H9 (cell line): ENCODE data around the gene SLC34A1. TPM values are rescaled to one million over a fixed set of nuclear protein-coding genes. Genes with fewer than 3 reads are reported as not detected.

Experiments used
- DNase-seq: peaks from one replicate; pipeline ENCODE4 v3.0.0-alpha.2; 2017
- H2AFZ ChIP-seq: one replicate; pipeline ENCODE4 v1.6.1; 2013; ENCODE audit warnings: mild to moderate bottlenecking, low read length, control low read depth, moderate library complexity
- H2AK5ac ChIP-seq: 2 replicates; pipeline ENCODE4 v1.6.1; 2013; ENCODE audit warnings: low read length, control low read depth, mixed read lengths; ENCODE audit not compliant: insufficient read length
- H2BK120ac ChIP-seq: one replicate; pipeline ENCODE4 v1.6.1; 2013; ENCODE audit warnings: low read depth, mild to moderate bottlenecking, low read length, control low read depth, inconsistent platforms; ENCODE audit not compliant: poor library complexity, severe bottlenecking
- H2BK12ac ChIP-seq: 2 replicates; pipeline ENCODE4 v1.6.1; 2013; ENCODE audit warnings: low read length, control low read depth, mixed read lengths, low read depth; ENCODE audit not compliant: insufficient read length
- H2BK15ac ChIP-seq: 2 replicates; pipeline ENCODE4 v1.6.1; 2013; ENCODE audit warnings: low read depth, low read length, control low read depth
- H2BK20ac ChIP-seq: one replicate; pipeline ENCODE4 v1.6.1; 2013; ENCODE audit warnings: low read depth, mild to moderate bottlenecking, low read length, control low read depth, inconsistent platforms; ENCODE audit not compliant: poor library complexity, severe bottlenecking
- H2BK5ac ChIP-seq: 2 replicates; pipeline ENCODE4 v1.6.1; 2013; ENCODE audit warnings: low read length, control low read depth, mixed read lengths; ENCODE audit not compliant: insufficient read length
- H3K14ac ChIP-seq: 2 replicates; pipeline ENCODE4 v1.6.1; 2013; ENCODE audit warnings: low read length, control low read depth; ENCODE audit not compliant: insufficient read depth
- H3K18ac ChIP-seq: 2 replicates; pipeline ENCODE4 v1.6.1; 2013; ENCODE audit warnings: low read depth, mild to moderate bottlenecking, mixed read lengths, low read length, control low read depth; ENCODE audit not compliant: insufficient read length
- H3K23ac ChIP-seq: 2 replicates; pipeline ENCODE4 v1.6.1; 2013; ENCODE audit warnings: low read length, control low read depth, mixed read lengths, low read depth; ENCODE audit not compliant: insufficient read length
- H3K23me2 ChIP-seq: 2 replicates; pipeline ENCODE4 v1.6.1; 2013; ENCODE audit warnings: low read depth, mild to moderate bottlenecking, mixed read lengths, low read length, control low read depth; ENCODE audit not compliant: insufficient read length, poor library complexity, severe bottlenecking
- H3K27ac ChIP-seq: 2 replicates; pipeline ENCODE4 v1.5.1; 2013; ENCODE audit warnings: low read length, control low read depth, mixed read lengths, low read depth; ENCODE audit not compliant: insufficient read length
- H3K27me3 ChIP-seq: 2 replicates; pipeline ENCODE4 v1.6.1; 2013; ENCODE audit warnings: low read length, control low read depth, inconsistent platforms; ENCODE audit not compliant: insufficient read depth
- H3K4ac ChIP-seq: 2 replicates; pipeline ENCODE4 v1.6.1; 2013; ENCODE audit warnings: low read depth, mild to moderate bottlenecking, control low read depth, inconsistent platforms, low read length, moderate library complexity
- H3K4me1 ChIP-seq: 2 replicates; pipeline ENCODE4 v1.6.1; 2013; ENCODE audit warnings: low read length, control low read depth, inconsistent platforms; ENCODE audit not compliant: insufficient read depth
- H3K4me2 ChIP-seq: 2 replicates; pipeline ENCODE4 v1.6.1; 2013; ENCODE audit warnings: low read length, control low read depth, mixed read lengths; ENCODE audit not compliant: insufficient read length, insufficient read depth
- H3K56ac ChIP-seq: 2 replicates; pipeline ENCODE4 v1.6.1; 2013; ENCODE audit warnings: low read depth, mild to moderate bottlenecking, mixed read lengths, low read length, control low read depth; ENCODE audit not compliant: insufficient read length
- H3K79me1 ChIP-seq: 2 replicates; pipeline ENCODE4 v1.6.1; 2013; ENCODE audit warnings: low read depth, mild to moderate bottlenecking, moderate library complexity, low read length, control low read depth, inconsistent platforms; ENCODE audit not compliant: insufficient read depth, poor library complexity, severe bottlenecking
- H3K79me2 ChIP-seq: 2 replicates; pipeline ENCODE4 v1.6.1; 2013; ENCODE audit warnings: low read length, control low read depth, inconsistent platforms; ENCODE audit not compliant: insufficient read depth
- H3K9ac ChIP-seq: 2 replicates; pipeline ENCODE4 v1.6.1; 2013; ENCODE audit warnings: low read length, control low read depth, mixed read lengths; ENCODE audit not compliant: insufficient read length; ENCODE audit errors: extremely low read depth
- H3K9me3 ChIP-seq: one replicate; pipeline ENCODE4 v1.6.1; 2013; ENCODE audit warnings: low read depth, low read length, inconsistent platforms; ENCODE audit not compliant: control insufficient read depth
- H3T11ph ChIP-seq: one replicate; pipeline ENCODE4 v1.6.1; 2013; ENCODE audit warnings: mild to moderate bottlenecking, low read length, control low read depth, inconsistent platforms
- H4K20me1 ChIP-seq: one replicate; pipeline ENCODE4 v1.6.1; 2013; ENCODE audit not compliant: control insufficient read depth, insufficient read length, insufficient read depth
- H4K5ac ChIP-seq: 2 replicates; pipeline ENCODE4 v1.6.1; 2013; ENCODE audit warnings: low read depth, mild to moderate bottlenecking, mixed read lengths, low read length, control low read depth; ENCODE audit not compliant: insufficient read length
- H4K8ac ChIP-seq: replicated peaks from 2 replicates; pipeline ENCODE4 v1.6.1; 2013; ENCODE audit warnings: low read length, control low read depth, mixed read lengths, low read depth; ENCODE audit not compliant: insufficient read length
- H4K91ac ChIP-seq: 2 replicates; pipeline ENCODE4 v1.6.1; 2013; ENCODE audit warnings: low read depth, mild to moderate bottlenecking, moderate library complexity, mixed read lengths, low read length, control low read depth; ENCODE audit not compliant: insufficient read length
- H3K27ac Mint-ChIP-seq, 3 experiments: 2 replicates in 2 of 3; 3 replicates in 1 of 3; pipeline ENCODE4 v1.8.0; 2020 to 2021; ENCODE audit warnings: mixed read lengths in 3 of 3, mild to moderate bottlenecking in 1 of 3, moderate library complexity in 1 of 3
- H3K27me3 Mint-ChIP-seq: 2 replicates; pipeline ENCODE4 v1.8.0; 2021; ENCODE audit warnings: low read depth, mild to moderate bottlenecking, moderate library complexity, mixed read lengths
- H3K36me3 Mint-ChIP-seq, 3 experiments: 2 replicates in 2 of 3; 3 replicates in 1 of 3; pipeline ENCODE4 v1.8.0; 2020 to 2021; ENCODE audit warnings: low read depth in 3 of 3, mixed read lengths in 3 of 3; ENCODE audit not compliant: insufficient read depth in 1 of 3
- H3K4me1 Mint-ChIP-seq, 2 experiments: 2 replicates each; pipeline ENCODE4 v1.8.0; 2020; ENCODE audit warnings: mixed read lengths in 2 of 2
- H3K4me3 Mint-ChIP-seq, 2 experiments: 2 replicates in 1 of 2; 3 replicates in 1 of 2; pipeline ENCODE4 v1.8.0; 2020 to 2021; ENCODE audit warnings: mild to moderate bottlenecking in 2 of 2, mixed read lengths in 2 of 2, moderate library complexity in 1 of 2
- H3K9me3 Mint-ChIP-seq, 2 experiments: 2 replicates in 1 of 2; 3 replicates in 1 of 2; pipeline ENCODE4 v1.8.0; 2020; ENCODE audit warnings: mild to moderate bottlenecking in 2 of 2, mixed read lengths in 2 of 2, moderate library complexity in 1 of 2
- WGBS: extraction: QIAGEN DNeasy Blood & Tissue Kit; methylation state at CpG from one replicate; pipeline ENCODE4 v1.1.7; 2013; ENCODE audit warnings: missing lambda C conversion rate, low lambda C conversion rate, mixed read lengths; ENCODE audit not compliant: insufficient read length; ENCODE audit errors: extremely low coverage; 5-methylcytosine and 5-hydroxymethylcytosine counted together
- total RNA-seq: library from RNA; stranded (reverse); gene quantifications from 2 replicates; pipeline ENCODE4 v1.2.1, GENCODE V29; 2021
- TF ChIP-seq, protein P1 (sequence below): fragments of 200-600 bp; sonication (generic); conservative IDR thresholded peaks from 3 replicates; pipeline ENCODE4 v1.8.0; 2021; ENCODE audit warnings: antibody characterized with exemption, mild to moderate bottlenecking

SLC34A1 gene
- total RNA-seq, 1 experiment from 2014 or later = not detected

DNA sequence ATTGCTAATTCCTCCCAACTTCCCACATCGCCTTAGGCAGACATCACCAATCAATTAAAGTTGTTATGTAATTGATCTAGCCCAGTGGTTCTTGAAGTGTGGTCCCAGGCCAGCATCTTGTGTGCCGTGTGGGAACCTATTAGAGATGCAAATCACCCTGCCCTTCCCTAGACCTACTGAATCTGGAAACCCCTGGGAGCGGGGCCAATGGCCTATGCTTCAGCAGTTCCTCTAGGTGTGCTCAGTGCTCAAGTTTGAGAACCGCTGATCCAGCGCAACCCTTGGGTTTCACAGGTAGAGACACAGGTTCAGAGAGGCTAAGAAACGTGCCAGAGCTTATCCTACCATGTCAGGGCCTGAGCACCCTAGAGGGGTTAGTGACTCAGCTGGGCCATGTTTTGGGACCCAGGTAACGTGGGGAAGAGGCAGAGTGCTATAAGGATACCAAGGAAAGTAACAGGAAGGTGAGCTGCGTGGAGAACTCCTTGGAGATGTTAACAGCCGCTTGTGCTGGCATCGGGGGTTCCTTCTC lies 4.4 kb downstream of the SLC34A1 start:
- H2BK15ac ChIP-seq = no peak overlapping the region
- H3K56ac ChIP-seq = no peak overlapping the region
- H3K14ac ChIP-seq = no peak overlapping the region
- H3K4me1 ChIP-seq = no peaks in the 10 kb centered on the region
- no peaks in the 10 kb centered on the region for H3K23me2 ChIP-seq
- no peak overlapping the region for H3K27ac ChIP-seq
- no peak overlapping the region for H2BK120ac ChIP-seq
- no peak overlapping the region for H2BK20ac ChIP-seq
- WGBS = no CpG with 5 or more reads among the region's 10 CpGs
- no peaks in the 10 kb centered on the region for H3K36me3 Mint-ChIP-seq
- no peak overlapping the region for H2AK5ac ChIP-seq
- H3K79me1 ChIP-seq = no peaks in the 10 kb centered on the region
- H4K91ac ChIP-seq = no peak overlapping the region
- no peak for DNase-seq
- H2BK5ac ChIP-seq = no peak overlapping the region
- no peak overlapping the region for H3K4me2 ChIP-seq
- H3K27me3 Mint-ChIP-seq = peaks cover 68% of the 10 kb centered on the region
- H3K18ac ChIP-seq = no peak overlapping the region
- no peak overlapping the region for H4K8ac ChIP-seq
- TF ChIP-seq, protein P1, sequence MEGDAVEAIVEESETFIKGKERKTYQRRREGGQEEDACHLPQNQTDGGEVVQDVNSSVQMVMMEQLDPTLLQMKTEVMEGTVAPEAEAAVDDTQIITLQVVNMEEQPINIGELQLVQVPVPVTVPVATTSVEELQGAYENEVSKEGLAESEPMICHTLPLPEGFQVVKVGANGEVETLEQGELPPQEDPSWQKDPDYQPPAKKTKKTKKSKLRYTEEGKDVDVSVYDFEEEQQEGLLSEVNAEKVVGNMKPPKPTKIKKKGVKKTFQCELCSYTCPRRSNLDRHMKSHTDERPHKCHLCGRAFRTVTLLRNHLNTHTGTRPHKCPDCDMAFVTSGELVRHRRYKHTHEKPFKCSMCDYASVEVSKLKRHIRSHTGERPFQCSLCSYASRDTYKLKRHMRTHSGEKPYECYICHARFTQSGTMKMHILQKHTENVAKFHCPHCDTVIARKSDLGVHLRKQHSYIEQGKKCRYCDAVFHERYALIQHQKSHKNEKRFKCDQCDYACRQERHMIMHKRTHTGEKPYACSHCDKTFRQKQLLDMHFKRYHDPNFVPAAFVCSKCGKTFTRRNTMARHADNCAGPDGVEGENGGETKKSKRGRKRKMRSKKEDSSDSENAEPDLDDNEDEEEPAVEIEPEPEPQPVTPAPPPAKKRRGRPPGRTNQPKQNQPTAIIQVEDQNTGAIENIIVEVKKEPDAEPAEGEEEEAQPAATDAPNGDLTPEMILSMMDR = no peak
- no peaks in the 10 kb centered on the region; the same call in 1 of the 2 replicates for H3K27me3 ChIP-seq
- H3K9me3 Mint-ChIP-seq = no peaks in the 10 kb centered on the region
- H3K23ac ChIP-seq = no peak overlapping the region
- H3K79me2 ChIP-seq = no peaks in the 10 kb centered on the region
- no peak overlapping the region for H4K5ac ChIP-seq
- no peak overlapping the region for H3K9ac ChIP-seq
- H2AFZ ChIP-seq = no peak overlapping the region
- no peak overlapping the region for H3K4ac ChIP-seq
- no peak overlapping the region for H3T11ph ChIP-seq
- H2BK12ac ChIP-seq = no peak overlapping the region
- H3K4me1 Mint-ChIP-seq = peaks cover 17 to 23% of the 10 kb centered on the region in 2 experiments
- H3K27ac Mint-ChIP-seq = no peak overlapping the region
- no peak overlapping the region for H3K4me3 Mint-ChIP-seq
- no peaks in the 10 kb centered on the region for H4K20me1 ChIP-seq
- no peaks in the 10 kb centered on the region for H3K9me3 ChIP-seq
